ENCODE results near the gene PCDHGB3. TPM values are rescaled to one million over a fixed set of nuclear protein-coding genes. Genes with fewer than 3 reads are reported as not detected.

Gene PCDHGB3
- total RNA-seq, 2 donors from 2014 or later: 11.2 to 15.4 TPM

- Histone ChIP-seq H3K4me1 (ENCODE audit: control insufficient read depth in 1 of 2, low read depth in 2 of 2) (no peaks in the 10 kb centered on the region), H3K9me3 (peaks cover 89% of the 10 kb centered on the region), H3K27ac (no peak within 1 kb of the TSS), H3K36me3 (no peaks in the 10 kb centered on the region), H3K4me3 (peak within 1 kb of the TSS; percentile 60), H3K27me3 (replicated peaks; ENCODE audit: insufficient read depth) (no peaks in the 10 kb centered on the region)
- DNase-seq (ENCODE audit: low spot score): no peak
- no peak for ATAC-seq (ENCODE audit: insufficient number of reproducible peaks, low FRiP score, low read depth)
- TF ChIP-seq CTCF (IDR thresholded peaks at IDR 0.05): no peak
Measured at GRCh38 chr5:141359790-141360426, 10.1 kb upstream of the PCDHGB3 start, which contains the start of gene PCDHGB2. Gene PCDHGB2, plus strand, starts transcription at chr5:141359994. Its CDS starts 142 bp downstream, at chr5:141360136.

- no peak overlapping the region for H3K27ac ChIP-seq
- no peaks in the 10 kb centered on the region for H3K4me1 ChIP-seq (ENCODE audit: control insufficient read depth in 1 of 2, low read depth in 2 of 2)
- ATAC-seq (ENCODE audit: insufficient number of reproducible peaks, low FRiP score, low read depth): no peak
- no peaks in the 10 kb centered on the region for H3K27me3 ChIP-seq (replicated peaks; ENCODE audit: insufficient read depth)
- no peak for TF ChIP-seq CTCF (IDR thresholded peaks at IDR 0.05)
- H3K4me3 ChIP-seq: peak overlapping the region; percentile 60
- DNase-seq (ENCODE audit: low spot score): no peak
- H3K9me3 ChIP-seq: peaks cover 89% of the 10 kb centered on the region
- no peaks in the 10 kb centered on the region for H3K36me3 ChIP-seq
Measured at GRCh38 chr5:141360685-141361084, 9.4 kb upstream of the PCDHGB3 start.

DNA sequence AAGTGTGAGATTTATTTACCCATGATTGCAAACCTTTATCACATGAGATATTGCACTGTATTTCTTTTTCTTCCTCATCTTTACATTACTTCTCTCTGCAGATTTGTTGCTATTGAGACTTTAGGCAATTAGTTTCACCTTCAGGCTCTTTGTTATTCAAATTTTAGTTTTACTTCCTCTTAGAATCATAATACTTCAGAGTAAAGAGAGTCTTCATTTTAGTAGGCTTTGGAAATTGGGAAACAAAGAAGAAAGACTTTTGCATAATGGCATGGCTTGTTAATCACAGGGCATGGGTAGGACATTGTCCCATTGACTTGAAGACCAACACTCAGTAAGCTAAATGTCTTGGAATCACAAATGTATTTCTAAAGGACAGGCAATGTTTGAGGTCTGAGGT is 7.3 kb upstream of the PCDHGB3 start:
- Histone ChIP-seq H3K9me3 (peaks cover 90% of the 10 kb centered on the region), H3K27ac (no peak overlapping the region), H3K36me3 (no peaks in the 10 kb centered on the region), H3K4me1 (ENCODE audit: control insufficient read depth in 1 of 2, low read depth in 2 of 2) (no peaks in the 10 kb centered on the region), H3K27me3 (replicated peaks; ENCODE audit: insufficient read depth) (no peaks in the 10 kb centered on the region), H3K4me3 (no peak overlapping the region)
- TF ChIP-seq CTCF (IDR thresholded peaks at IDR 0.05): no peak
- ATAC-seq (ENCODE audit: insufficient number of reproducible peaks, low FRiP score, low read depth): no peak
- no peak for DNase-seq (ENCODE audit: low spot score)

GRCh38 chr5:141363952-141364660 is 5.9 kb upstream of the PCDHGB3 start, which contains the start of gene PCDHGA5:
Gene PCDHGA5, plus strand, starts transcription at chr5:141364162. Its CDS starts 169 bp downstream, at chr5:141364331.
- TF ChIP-seq CTCF (IDR thresholded peaks at IDR 0.05): no peak
- H3K4me3 ChIP-seq: peak within 1 kb of the TSS; percentile 3
- peaks cover 84% of the 10 kb centered on the region for H3K9me3 ChIP-seq
- H3K36me3 ChIP-seq: no peaks in the 10 kb centered on the region
- H3K27ac ChIP-seq: no peak within 1 kb of the TSS
- H3K4me1 ChIP-seq (ENCODE audit: control insufficient read depth in 1 of 2, low read depth in 2 of 2): no peaks in the 10 kb centered on the region
- H3K27me3 ChIP-seq (replicated peaks; ENCODE audit: insufficient read depth): no peaks in the 10 kb centered on the region
- ATAC-seq (ENCODE audit: insufficient number of reproducible peaks, low FRiP score, low read depth) (no peak), DNase-seq (ENCODE audit: low spot score) (no peak)

GRCh38 chr5:141366016-141366896 is 3.8 kb upstream of the PCDHGB3 start:
- peaks cover 85% of the 10 kb centered on the region for H3K9me3 ChIP-seq
- peak overlapping the region; percentile 13 for H3K4me3 ChIP-seq
- H3K36me3 ChIP-seq: no peaks in the 10 kb centered on the region
- H3K27me3 ChIP-seq (replicated peaks; ENCODE audit: insufficient read depth): no peaks in the 10 kb centered on the region
- no peak for TF ChIP-seq CTCF (IDR thresholded peaks at IDR 0.05)
- no peak overlapping the region for H3K27ac ChIP-seq
- DNase-seq (ENCODE audit: low spot score) (no peak), ATAC-seq (ENCODE audit: insufficient number of reproducible peaks, low FRiP score, low read depth) (no peak)
- H3K4me1 ChIP-seq (ENCODE audit: control insufficient read depth in 1 of 2, low read depth in 2 of 2): no peaks in the 10 kb centered on the region

Measured in thoracic aorta (tissue), 2 donors.